ENCODE data around the gene MBD3L2.

MBD3L2 gene

GRCh38 chr19:7076151-7076550, 27.0 kb downstream of the MBD3L2 start:
- no peak overlapping the region for H3K27ac ChIP-seq (ENCODE audit: low read length)
- H3K4me1 ChIP-seq (ENCODE audit: control insufficient read depth, insufficient read depth, low read length): no peaks in the 10 kb centered on the region
- DNase-seq (ENCODE audit: low read depth, low spot score): no peak
- H3K36me3 ChIP-seq (ENCODE audit: control insufficient read depth, insufficient read depth, low read length): peaks cover 39% of the 10 kb centered on the region
- no CpG with 5 or more reads among the region's 6 CpGs for WGBS (ENCODE audit: insufficient coverage, insufficient read length)
- H3K9me3 ChIP-seq (ENCODE audit: control insufficient read depth, insufficient read depth, low read length): peaks cover 6% of the 10 kb centered on the region
- H3K4me3 ChIP-seq (ENCODE audit: low read length): no peak overlapping the region
- H3K27me3 ChIP-seq (ENCODE audit: control insufficient read depth, insufficient read depth, low read length): no peaks in the 10 kb centered on the region

GRCh38 chr19:7078008-7078407, 28.9 kb downstream of the MBD3L2 start:
- Histone ChIP-seq H3K4me1 (ENCODE audit: control insufficient read depth, insufficient read depth, low read length) (no peaks in the 10 kb centered on the region), H3K27me3 (ENCODE audit: control insufficient read depth, insufficient read depth, low read length) (no peaks in the 10 kb centered on the region), H3K4me3 (ENCODE audit: low read length) (no peak overlapping the region), H3K27ac (ENCODE audit: low read length) (no peak overlapping the region), H3K36me3 (ENCODE audit: control insufficient read depth, insufficient read depth, low read length) (peaks cover 53% of the 10 kb centered on the region), H3K9me3 (ENCODE audit: control insufficient read depth, insufficient read depth, low read length) (peaks cover 15% of the 10 kb centered on the region)
- DNase-seq (ENCODE audit: low read depth, low spot score): no peak
- no CpG with 5 or more reads among the region's 2 CpGs for WGBS (ENCODE audit: insufficient coverage, insufficient read length)

- no CpG with 5 or more reads among the region's 15 CpGs for WGBS (ENCODE audit: insufficient coverage, insufficient read length)
- peaks cover 45% of the 10 kb centered on the region for H3K36me3 ChIP-seq (ENCODE audit: control insufficient read depth, insufficient read depth, low read length)
- H3K4me3 ChIP-seq (ENCODE audit: low read length): no peak overlapping the region
- no peak overlapping the region for H3K27ac ChIP-seq (ENCODE audit: low read length)
- DNase-seq (ENCODE audit: low read depth, low spot score): no peak
- no peaks in the 10 kb centered on the region for H3K4me1 ChIP-seq (ENCODE audit: control insufficient read depth, insufficient read depth, low read length)
- H3K27me3 ChIP-seq (ENCODE audit: control insufficient read depth, insufficient read depth, low read length): no peaks in the 10 kb centered on the region
- peaks cover 22% of the 10 kb centered on the region for H3K9me3 ChIP-seq (ENCODE audit: control insufficient read depth, insufficient read depth, low read length)
Observed at GRCh38 chr19:7083076-7083956, 34.2 kb downstream of the MBD3L2 start.

GRCh38 chr19:7088999-7089398, 39.9 kb downstream of the MBD3L2 start:
- no peaks in the 10 kb centered on the region for H3K27me3 ChIP-seq (ENCODE audit: control insufficient read depth, insufficient read depth, low read length)
- H3K4me1 ChIP-seq (ENCODE audit: control insufficient read depth, insufficient read depth, low read length): no peaks in the 10 kb centered on the region
- H3K27ac ChIP-seq (ENCODE audit: low read length): no peak overlapping the region
- no peak for DNase-seq (ENCODE audit: low read depth, low spot score)
- no CpG with 5 or more reads among the region's 6 CpGs for WGBS (ENCODE audit: insufficient coverage, insufficient read length)
- no peak overlapping the region for H3K4me3 ChIP-seq (ENCODE audit: low read length)
- peaks cover 4% of the 10 kb centered on the region; the same call in 1 of the 2 replicates for H3K36me3 ChIP-seq (ENCODE audit: control insufficient read depth, insufficient read depth, low read length)
- H3K9me3 ChIP-seq (ENCODE audit: control insufficient read depth, insufficient read depth, low read length): peaks cover 5% of the 10 kb centered on the region

GRCh38 chr19:7098096-7098495, 49.0 kb downstream of the MBD3L2 start:
- Histone ChIP-seq H3K4me1 (ENCODE audit: control insufficient read depth, insufficient read depth, low read length) (no peaks in the 10 kb centered on the region), H3K9me3 (ENCODE audit: control insufficient read depth, insufficient read depth, low read length) (no peaks in the 10 kb centered on the region), H3K36me3 (ENCODE audit: control insufficient read depth, insufficient read depth, low read length) (no peaks in the 10 kb centered on the region; the same call in 1 of the 2 replicates), H3K27me3 (ENCODE audit: control insufficient read depth, insufficient read depth, low read length) (no peaks in the 10 kb centered on the region), H3K27ac (ENCODE audit: low read length) (no peak overlapping the region), H3K4me3 (ENCODE audit: low read length) (no peak overlapping the region)
- WGBS (ENCODE audit: insufficient coverage, insufficient read length): no CpG with 5 or more reads among the region's 3 CpGs
- no peak for DNase-seq (ENCODE audit: low read depth, low spot score)

- Histone ChIP-seq H3K36me3 (ENCODE audit: control insufficient read depth, insufficient read depth, low read length) (no peaks in the 10 kb centered on the region; the same call in 1 of the 2 replicates), H3K27ac (ENCODE audit: low read length) (no peak overlapping the region), H3K9me3 (ENCODE audit: control insufficient read depth, insufficient read depth, low read length) (no peaks in the 10 kb centered on the region), H3K4me3 (ENCODE audit: low read length) (peak overlapping the region; percentile 35; the same call in 1 of the 2 replicates), H3K4me1 (ENCODE audit: control insufficient read depth, insufficient read depth, low read length) (no peaks in the 10 kb centered on the region), H3K27me3 (ENCODE audit: control insufficient read depth, insufficient read depth, low read length) (no peaks in the 10 kb centered on the region)
- peak; percentile 67 for DNase-seq (ENCODE audit: low read depth, low spot score)
- no CpG with 5 or more reads among the region's 78 CpGs for WGBS (ENCODE audit: insufficient coverage, insufficient read length)
Observed at GRCh38 chr19:7098701-7099596, 49.8 kb downstream of the MBD3L2 start.

- no peaks in the 10 kb centered on the region for H3K27me3 ChIP-seq (ENCODE audit: control insufficient read depth, insufficient read depth, low read length)
- no CpG with 5 or more reads among the region's 9 CpGs for WGBS (ENCODE audit: insufficient coverage, insufficient read length)
Observed at GRCh38 chr19:7099597-7099921, 50.4 kb downstream of the MBD3L2 start.

More at GRCh38 chr19:7099597-7099921, 50.4 kb downstream of the MBD3L2 start:
- no peaks in the 10 kb centered on the region; the same call in 1 of the 2 replicates for H3K36me3 ChIP-seq (ENCODE audit: control insufficient read depth, insufficient read depth, low read length)
- H3K4me3 ChIP-seq (ENCODE audit: low read length): peak overlapping the region; percentile 35; the same call in 1 of the 2 replicates
- H3K27ac ChIP-seq (ENCODE audit: low read length): no peak overlapping the region
- no peaks in the 10 kb centered on the region for H3K4me1 ChIP-seq (ENCODE audit: control insufficient read depth, insufficient read depth, low read length)
- no peaks in the 10 kb centered on the region for H3K9me3 ChIP-seq (ENCODE audit: control insufficient read depth, insufficient read depth, low read length)
- DNase-seq (ENCODE audit: low read depth, low spot score): peak; percentile 70

All from iPS DF 6.9 (cell line).